Activated naive CD4-positive, alpha-beta T cell treated with anti-CD3 and anti-CD28 coated beads, Interleukin-2, amount 50 U/mL, for 24 hours (primary cell): ENCODE measurements around the gene CEP63.

Experiments used
- H3K27ac Mint-ChIP-seq: one replicate; pipeline ENCODE4 v1.8.0; 2021; ENCODE audit warnings: mild to moderate bottlenecking, mixed read lengths
- H3K27me3 Mint-ChIP-seq: one replicate; pipeline ENCODE4 v1.8.0; 2021; ENCODE audit warnings: mixed read lengths
- H3K36me3 Mint-ChIP-seq: one replicate; pipeline ENCODE4 v1.8.0; 2021; ENCODE audit warnings: mixed read lengths
- H3K4me1 Mint-ChIP-seq: one replicate; pipeline ENCODE4 v1.8.0; 2021; ENCODE audit warnings: mixed read lengths
- H3K4me3 Mint-ChIP-seq: one replicate; pipeline ENCODE4 v1.8.0; 2021; ENCODE audit warnings: mild to moderate bottlenecking, mixed read lengths
- H3K9me3 Mint-ChIP-seq: one replicate; pipeline ENCODE4 v1.8.0; 2021; ENCODE audit warnings: mixed read lengths

CEP63 gene

GRCh38 chr3:134602440-134602814 is 116.6 kb downstream of the CEP63 start:
- H3K4me1 Mint-ChIP-seq = no peaks in the 10 kb centered on the region
- no peak overlapping the region for H3K27ac Mint-ChIP-seq
- H3K9me3 Mint-ChIP-seq = no peaks in the 10 kb centered on the region
- peaks cover 4% of the 10 kb centered on the region for H3K27me3 Mint-ChIP-seq
- no peaks in the 10 kb centered on the region for H3K36me3 Mint-ChIP-seq
- no peak overlapping the region for H3K4me3 Mint-ChIP-seq

- Mint-ChIP-seq H3K27ac (no peak overlapping the region), H3K9me3 (no peaks in the 10 kb centered on the region), H3K4me3 (no peak overlapping the region), H3K27me3 (peaks cover 4% of the 10 kb centered on the region), H3K4me1 (no peaks in the 10 kb centered on the region), H3K36me3 (no peaks in the 10 kb centered on the region)
Measured at GRCh38 chr3:134603480-134603879, 117.6 kb downstream of the CEP63 start.

GRCh38 chr3:134603956-134604355 is 118.1 kb downstream of the CEP63 start:
- Mint-ChIP-seq H3K9me3 (no peaks in the 10 kb centered on the region), H3K4me1 (no peaks in the 10 kb centered on the region), H3K4me3 (no peak overlapping the region), H3K36me3 (no peaks in the 10 kb centered on the region), H3K27me3 (peaks cover 4% of the 10 kb centered on the region), H3K27ac (no peak overlapping the region)

DNA sequence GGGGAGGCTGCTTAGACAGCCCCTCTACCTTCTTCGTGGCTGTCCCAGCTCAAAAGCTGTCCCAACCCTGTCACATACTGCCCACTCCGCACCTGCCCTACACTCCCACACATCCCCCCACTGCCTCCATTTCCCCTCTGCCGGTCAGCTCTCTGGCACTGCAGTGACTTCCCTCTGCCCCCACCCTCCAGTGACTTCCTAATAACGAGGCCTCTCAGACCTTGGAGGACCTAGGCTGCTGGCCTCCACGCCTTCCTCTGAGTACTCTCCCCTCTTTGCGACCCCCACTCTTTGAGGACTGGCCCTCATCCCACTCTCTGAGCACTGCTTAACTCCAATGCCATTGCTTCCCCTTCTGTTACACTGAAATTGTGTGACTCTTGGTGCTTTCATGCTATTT is 119.7 kb downstream of the CEP63 start:
- Mint-ChIP-seq H3K27me3 (peaks cover 4% of the 10 kb centered on the region), H3K4me3 (no peak overlapping the region), H3K36me3 (no peaks in the 10 kb centered on the region), H3K4me1 (no peaks in the 10 kb centered on the region), H3K27ac (no peak overlapping the region), H3K9me3 (no peaks in the 10 kb centered on the region)

GRCh38 chr3:134606033-134607025 is 120.5 kb downstream of the CEP63 start:
- Mint-ChIP-seq H3K4me1 (no peaks in the 10 kb centered on the region), H3K27me3 (peaks cover 4% of the 10 kb centered on the region), H3K9me3 (no peaks in the 10 kb centered on the region), H3K4me3 (no peak overlapping the region), H3K36me3 (no peaks in the 10 kb centered on the region), H3K27ac (no peak overlapping the region)

DNA sequence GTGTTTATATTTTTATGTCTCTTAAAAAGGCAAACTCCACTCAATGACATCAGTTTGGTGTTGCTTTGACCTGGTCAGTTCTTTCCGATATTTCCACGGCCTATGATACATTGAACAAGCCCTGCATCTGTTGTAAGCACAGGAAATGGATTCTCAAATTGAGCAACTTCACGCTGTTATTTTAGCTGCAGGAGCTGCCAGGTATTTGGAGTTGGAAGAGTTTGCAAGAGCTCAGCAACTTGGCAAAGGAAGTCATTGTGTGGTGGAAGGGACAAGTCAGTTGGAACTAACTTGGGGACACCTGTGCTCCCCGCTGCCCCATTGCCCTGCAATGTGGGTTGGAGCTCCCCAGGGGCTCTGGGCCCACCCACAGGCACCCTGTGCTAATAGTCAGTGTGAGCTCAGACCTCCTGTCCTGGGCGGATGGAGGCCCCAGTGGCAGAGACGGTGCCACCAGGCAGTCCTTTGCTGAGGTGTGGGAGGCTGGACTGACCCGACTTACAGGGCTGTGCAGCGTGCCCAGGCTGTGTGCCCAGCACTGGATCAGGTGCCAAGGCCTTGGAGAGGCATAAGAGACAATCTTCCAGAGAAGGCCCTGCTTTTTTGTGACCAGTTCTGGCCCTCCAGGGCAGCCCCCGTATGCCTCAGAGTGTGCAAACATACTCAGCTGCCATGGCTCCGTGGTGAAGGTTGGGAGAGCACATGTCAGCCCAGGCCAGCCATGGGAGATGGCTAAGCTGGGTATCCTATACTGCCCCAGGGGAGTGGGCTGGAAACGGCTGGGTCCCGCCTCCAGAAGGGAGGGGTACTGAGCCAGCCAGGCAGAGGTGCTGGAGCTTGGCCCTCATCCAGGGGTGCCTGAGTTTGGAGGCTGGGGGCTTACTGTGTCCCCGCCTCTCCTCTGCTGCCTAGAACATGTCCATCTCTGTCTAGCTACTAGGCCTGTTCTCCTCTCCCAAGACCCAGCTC is 121.5 kb downstream of the CEP63 start:
- Mint-ChIP-seq H3K9me3 (no peaks in the 10 kb centered on the region), H3K4me3 (no peak overlapping the region), H3K27ac (no peak overlapping the region), H3K4me1 (no peaks in the 10 kb centered on the region), H3K36me3 (no peaks in the 10 kb centered on the region), H3K27me3 (peaks cover 4% of the 10 kb centered on the region)

DNA sequence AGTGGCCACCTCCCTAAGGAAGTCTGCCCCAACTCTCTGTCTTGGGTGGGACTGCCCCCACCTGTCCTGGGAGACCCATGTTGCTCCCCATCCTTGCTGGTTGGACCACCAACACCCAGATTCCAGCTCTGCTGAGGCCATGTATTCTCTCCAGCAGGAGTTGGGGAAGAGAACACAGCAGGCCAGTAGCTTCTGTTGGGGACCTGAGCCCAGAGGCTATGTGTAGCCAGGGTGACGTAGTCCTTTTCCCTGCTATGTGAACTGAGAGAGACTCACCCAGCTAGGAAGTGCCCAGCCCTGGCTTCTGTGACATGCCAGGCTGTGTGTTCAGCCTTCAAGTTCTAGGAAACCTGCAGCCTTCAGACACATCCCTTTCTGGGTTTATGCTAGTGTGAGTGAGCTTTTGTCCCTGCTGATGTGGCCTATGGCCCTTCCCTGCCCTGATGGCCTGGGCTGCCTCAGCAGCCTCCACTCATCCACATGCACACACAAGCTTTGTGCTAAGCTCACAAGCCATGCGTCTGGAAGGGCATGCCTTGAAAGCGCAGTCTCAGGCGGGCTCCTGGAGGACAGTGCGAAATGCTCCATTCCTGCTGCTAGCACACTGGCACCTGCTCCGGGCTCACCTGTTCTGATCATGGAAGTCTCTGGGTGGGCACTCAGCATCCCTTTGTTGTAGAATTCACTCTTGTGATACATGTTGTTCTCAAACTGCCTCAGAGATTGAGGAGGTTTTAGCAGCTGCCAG is 122.3 kb downstream of the CEP63 start:
- H3K27me3 Mint-ChIP-seq = peaks cover 4% of the 10 kb centered on the region
- no peak overlapping the region for H3K4me3 Mint-ChIP-seq
- no peak overlapping the region for H3K27ac Mint-ChIP-seq
- H3K4me1 Mint-ChIP-seq = no peaks in the 10 kb centered on the region
- H3K9me3 Mint-ChIP-seq = no peaks in the 10 kb centered on the region
- H3K36me3 Mint-ChIP-seq = no peaks in the 10 kb centered on the region

DNA sequence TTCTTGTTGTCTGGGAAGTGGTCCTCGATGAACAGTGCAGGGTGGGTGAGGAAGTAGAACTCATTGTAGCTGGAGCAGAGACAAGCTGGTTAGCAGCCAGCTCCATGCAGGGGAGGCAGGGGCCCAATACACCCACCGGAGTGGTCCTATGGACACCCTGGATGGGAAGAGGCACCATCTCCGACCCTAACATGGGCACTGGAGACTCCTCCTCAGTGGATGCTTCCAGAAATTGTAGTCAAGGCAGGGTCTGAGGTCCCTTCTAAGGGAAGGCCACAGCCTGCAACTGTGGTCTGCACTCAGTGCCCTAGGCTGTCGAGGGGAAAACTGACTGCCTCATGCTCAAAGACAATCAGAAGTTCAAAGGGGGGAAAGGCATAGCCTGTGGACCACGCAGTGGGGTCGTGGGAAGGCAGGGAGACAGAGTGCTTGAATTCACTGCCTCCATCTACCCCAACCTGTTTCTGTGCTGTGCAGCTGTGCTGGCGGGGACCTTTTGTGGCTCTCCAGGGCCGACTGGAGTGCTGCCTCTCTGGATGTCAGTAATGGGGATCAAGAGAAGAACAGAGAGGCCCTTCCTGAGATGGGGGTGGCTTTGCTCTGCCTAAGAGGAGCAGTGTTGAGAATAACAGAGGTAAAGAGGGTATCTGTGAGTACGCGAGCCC is 123.0 kb downstream of the CEP63 start:
- no peaks in the 10 kb centered on the region for H3K4me1 Mint-ChIP-seq
- no peak overlapping the region for H3K27ac Mint-ChIP-seq
- no peaks in the 10 kb centered on the region for H3K36me3 Mint-ChIP-seq
- peaks cover 4% of the 10 kb centered on the region for H3K27me3 Mint-ChIP-seq
- H3K4me3 Mint-ChIP-seq = no peak overlapping the region
- no peaks in the 10 kb centered on the region for H3K9me3 Mint-ChIP-seq

- H3K27ac Mint-ChIP-seq = no peak overlapping the region
- no peaks in the 10 kb centered on the region for H3K9me3 Mint-ChIP-seq
- H3K27me3 Mint-ChIP-seq = peaks cover 4% of the 10 kb centered on the region
Measured at GRCh38 chr3:134609821-134610431, 124.1 kb downstream of the CEP63 start.

GRCh38 chr3:134610432-134611385 is 124.9 kb downstream of the CEP63 start:
- Mint-ChIP-seq H3K36me3 (no peaks in the 10 kb centered on the region), H3K4me3 (no peak overlapping the region), H3K9me3 (no peaks in the 10 kb centered on the region), H3K4me1 (no peaks in the 10 kb centered on the region), H3K27me3 (peaks cover 4% of the 10 kb centered on the region), H3K27ac (no peak overlapping the region)

More at GRCh38 chr3:134609821-134610431, 124.1 kb downstream of the CEP63 start:
- Mint-ChIP-seq H3K4me1 (no peaks in the 10 kb centered on the region), H3K36me3 (no peaks in the 10 kb centered on the region), H3K4me3 (no peak overlapping the region)

- no peaks in the 10 kb centered on the region for H3K9me3 Mint-ChIP-seq
- no peaks in the 10 kb centered on the region for H3K4me1 Mint-ChIP-seq
- H3K27ac Mint-ChIP-seq = no peak overlapping the region
- H3K4me3 Mint-ChIP-seq = no peak overlapping the region
- peaks cover under 1% of the 10 kb centered on the region for H3K27me3 Mint-ChIP-seq
- H3K36me3 Mint-ChIP-seq = no peaks in the 10 kb centered on the region
Measured at GRCh38 chr3:134611516-134611915, 125.7 kb downstream of the CEP63 start.

DNA sequence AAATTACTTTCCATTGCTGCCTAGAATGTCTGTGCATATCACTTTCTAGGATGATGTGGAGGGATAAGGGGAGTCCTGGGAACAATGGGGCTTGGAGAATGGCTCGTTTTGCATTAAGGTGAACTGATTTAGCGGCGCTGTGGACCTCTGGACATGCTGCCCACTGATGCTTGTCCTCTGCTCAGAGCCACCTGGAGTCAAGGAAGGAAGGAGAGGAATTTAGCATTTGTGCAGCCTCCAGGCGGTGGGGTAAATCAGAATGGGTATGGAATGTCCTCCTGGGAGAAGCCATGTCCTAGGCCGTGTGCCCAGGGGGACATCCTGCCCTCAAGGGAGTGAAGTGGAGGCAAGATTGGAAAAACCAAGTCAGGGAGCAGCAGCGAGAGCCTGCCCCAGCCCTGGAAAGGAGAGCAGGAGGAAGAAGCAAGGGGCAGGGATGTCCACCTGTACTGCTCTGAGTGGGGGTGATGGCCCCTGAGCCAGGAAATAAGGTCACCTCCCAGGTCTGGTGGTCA is 127.2 kb downstream of the CEP63 start:
- Mint-ChIP-seq H3K4me1 (no peaks in the 10 kb centered on the region), H3K4me3 (no peak overlapping the region), H3K9me3 (no peaks in the 10 kb centered on the region), H3K27me3 (no peaks in the 10 kb centered on the region), H3K36me3 (no peaks in the 10 kb centered on the region), H3K27ac (no peak overlapping the region)

DNA sequence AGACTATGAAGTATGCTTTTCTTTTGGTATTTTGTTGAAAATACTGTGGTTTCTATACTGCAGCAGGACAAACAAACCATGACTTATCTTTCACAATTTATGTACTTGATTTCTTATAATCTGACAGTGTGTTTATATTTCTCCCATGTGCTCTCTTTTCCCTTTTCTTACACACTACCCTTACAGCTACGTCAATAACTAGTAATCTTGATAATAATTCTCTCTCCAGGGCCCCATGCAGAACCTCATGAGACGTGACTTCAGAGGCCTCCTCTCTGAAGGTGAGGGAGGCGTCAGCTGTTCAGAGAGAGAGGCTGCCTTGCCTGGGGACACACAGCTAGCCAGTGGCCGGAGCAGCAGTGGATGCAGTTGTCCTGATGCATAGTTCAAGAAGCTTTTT is 129.1 kb downstream of the CEP63 start:
- no peaks in the 10 kb centered on the region for H3K36me3 Mint-ChIP-seq
- H3K4me3 Mint-ChIP-seq = no peak overlapping the region
- H3K9me3 Mint-ChIP-seq = no peaks in the 10 kb centered on the region
- H3K27me3 Mint-ChIP-seq = no peaks in the 10 kb centered on the region
- no peak overlapping the region for H3K27ac Mint-ChIP-seq
- H3K4me1 Mint-ChIP-seq = no peaks in the 10 kb centered on the region
